HUDEP-2 (cell line): ENCODE results near the gene POU2AF1.

Source experiments
- DNase-seq, 76 experiments: peaks; one replicate each; lab custom pipeline; 2025; ENCODE audit not compliant: unreplicated experiment in 76 of 76; lab: John Stamatoyannopoulos, UW

Gene POU2AF1

DNA sequence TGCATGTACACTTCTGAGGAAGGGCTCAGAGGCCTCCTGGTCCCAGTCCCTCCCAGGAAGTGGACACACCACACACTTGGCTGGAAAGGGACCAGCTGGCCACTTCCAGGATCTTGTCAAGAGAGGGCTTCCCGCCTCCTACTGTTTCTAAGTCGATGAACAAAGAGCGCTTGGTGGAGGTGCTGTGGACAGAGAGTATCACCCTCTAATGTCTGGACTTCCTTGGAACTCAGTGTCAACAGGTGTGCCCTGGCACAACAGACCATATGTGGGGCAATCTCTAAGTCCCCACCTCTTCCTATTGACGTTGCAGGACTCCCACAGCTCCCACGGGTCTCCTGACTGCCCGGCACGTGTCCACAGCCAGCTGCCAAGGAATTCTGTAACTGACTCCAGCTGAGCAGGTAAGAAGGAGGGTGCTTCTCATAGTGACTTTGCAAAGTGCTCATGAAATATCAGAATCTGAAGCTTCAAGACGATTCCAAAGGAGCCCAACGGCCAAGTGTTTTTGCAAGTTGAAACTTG is 16.1 kb downstream of the POU2AF1 start:
- no peak for DNase-seq

DNA sequence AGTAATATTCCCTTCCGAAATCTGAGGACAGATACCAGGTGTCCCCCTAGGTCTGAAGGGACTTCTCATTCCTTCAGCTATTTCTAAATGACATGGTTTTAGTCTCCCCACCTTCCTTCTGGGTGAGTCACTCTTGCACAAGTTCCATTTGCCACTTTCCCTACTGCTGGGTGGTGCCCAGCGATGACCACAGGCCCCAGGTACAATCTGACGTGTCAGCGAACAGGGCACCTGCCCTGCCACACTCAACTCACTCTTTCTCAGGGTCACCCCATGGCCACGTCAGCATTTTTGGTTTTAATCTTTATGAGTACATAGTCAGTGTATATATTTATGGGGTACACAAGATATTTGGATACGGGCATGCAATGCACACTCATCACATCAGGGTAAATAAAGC is 17.2 kb downstream of the POU2AF1 start:
- no peak for DNase-seq

DNA sequence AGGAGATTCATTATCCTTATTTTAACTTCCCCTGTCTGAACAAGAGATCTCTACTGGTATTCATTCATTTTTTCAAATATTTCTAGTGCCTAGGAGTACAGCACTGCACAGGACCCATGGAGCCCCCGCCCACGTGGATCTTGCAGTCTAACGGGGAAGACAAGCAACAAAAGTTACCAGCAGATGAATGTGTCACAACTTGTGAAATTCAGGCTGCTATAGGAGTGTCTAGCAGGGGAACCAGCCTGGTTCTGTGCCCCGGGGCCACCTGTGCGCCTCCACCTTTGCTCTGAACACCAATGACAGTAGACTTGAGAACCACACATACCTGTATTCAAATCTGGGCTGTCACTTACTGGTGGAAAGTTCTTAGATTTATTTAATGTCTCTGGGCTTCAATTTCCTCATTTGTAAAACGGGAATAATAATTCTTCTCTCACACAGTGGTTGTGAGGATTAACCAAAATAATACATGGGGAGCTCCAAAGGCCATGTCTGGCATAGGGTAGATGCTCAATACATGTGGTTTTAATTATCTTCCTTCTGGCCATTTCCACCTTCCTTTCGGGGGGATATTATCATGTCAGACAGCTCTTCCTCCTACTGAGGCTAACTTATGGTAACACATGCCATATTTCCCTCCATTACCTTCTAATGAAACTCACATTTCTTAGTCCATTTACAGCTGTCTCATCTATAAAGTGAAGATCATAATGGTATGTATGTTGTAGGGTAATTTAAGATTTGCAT is 17.8 kb downstream of the POU2AF1 start:
- DNase-seq: no peak

DNA sequence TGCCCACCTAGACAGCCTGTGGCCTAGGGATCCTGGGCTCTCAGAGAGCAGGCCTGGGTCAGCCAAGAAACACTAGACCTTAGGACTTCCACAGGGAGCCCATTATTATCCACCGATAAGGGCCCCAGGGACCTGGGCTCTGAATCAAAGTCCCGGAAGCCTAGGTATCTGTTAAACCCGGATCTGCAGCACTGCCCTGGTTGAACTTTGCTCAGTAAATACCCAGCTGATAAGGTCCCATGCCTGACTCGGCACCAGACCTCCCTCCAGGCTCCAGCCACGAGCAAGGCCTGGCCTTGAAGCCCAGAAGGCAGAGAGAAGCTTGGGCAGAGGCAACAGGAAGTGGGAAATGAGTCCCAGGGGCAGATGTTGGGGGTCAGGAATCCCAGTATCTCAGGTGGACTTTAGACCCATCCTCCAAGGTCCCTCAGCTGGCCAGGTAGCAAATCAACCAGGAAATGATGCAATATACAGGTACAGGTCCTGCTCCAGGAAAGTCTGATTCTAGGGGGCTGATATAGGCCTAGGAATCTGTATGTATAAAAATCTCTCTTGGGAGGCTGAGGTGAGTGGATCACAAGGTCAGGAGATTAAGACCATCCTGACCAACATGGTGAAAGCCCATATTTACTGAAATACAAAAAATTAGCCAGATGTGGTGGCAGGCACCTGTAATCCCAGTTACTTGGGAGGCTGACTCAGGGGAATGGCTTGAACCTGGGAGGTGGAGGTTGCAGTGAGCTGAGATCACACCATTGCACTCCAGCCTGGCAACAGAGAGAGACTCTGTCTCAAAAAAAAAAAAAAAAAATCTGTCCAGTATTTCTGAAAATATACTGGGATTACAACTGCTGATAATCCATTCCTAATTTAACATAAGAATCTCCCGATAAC is 18.7 kb downstream of the POU2AF1 start:
- no peak for DNase-seq

DNA sequence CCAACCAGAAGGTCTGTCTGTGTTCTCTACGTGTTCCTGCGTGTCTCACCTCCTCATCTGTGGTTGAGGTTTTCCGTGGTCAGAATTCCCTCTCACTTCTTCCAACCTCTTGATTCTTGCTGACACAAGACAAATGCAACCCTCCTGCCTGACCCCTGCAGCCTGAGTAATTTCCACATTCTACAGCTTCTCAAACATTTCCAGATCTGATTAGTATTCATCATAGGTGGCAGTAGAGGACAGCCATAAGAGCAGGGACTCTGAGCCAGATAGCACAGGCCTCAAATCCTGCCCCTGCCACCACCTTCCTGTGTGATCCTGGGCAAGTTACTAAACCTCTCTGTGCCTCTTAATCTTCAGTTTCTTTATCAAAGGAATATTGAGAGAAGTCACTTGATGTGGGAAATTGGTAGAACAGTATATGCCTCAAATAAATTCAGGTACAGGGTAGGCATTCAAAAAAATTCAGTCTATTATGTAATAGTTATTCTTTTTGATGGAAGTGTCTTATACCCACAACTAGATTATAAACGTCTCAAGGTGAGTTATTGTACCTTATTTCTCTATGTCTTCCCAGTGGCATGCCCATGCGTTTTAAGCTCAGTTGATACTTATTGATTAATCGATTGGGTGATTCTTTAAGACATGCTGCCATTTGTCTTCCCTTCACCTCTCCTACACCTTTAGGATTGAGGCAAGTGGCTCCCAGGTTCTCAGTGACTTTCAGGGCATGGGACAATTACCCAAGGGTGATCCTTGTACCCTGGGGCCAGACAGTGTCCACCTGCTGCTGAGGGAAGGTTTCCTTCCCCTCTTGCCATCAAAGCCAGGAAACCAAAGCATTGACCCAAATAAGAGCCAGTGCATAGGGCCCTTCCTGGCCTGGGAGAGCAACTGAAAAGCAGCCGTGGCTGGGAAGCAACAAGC is 19.6 kb downstream of the POU2AF1 start:
- DNase-seq: no peak

DNA sequence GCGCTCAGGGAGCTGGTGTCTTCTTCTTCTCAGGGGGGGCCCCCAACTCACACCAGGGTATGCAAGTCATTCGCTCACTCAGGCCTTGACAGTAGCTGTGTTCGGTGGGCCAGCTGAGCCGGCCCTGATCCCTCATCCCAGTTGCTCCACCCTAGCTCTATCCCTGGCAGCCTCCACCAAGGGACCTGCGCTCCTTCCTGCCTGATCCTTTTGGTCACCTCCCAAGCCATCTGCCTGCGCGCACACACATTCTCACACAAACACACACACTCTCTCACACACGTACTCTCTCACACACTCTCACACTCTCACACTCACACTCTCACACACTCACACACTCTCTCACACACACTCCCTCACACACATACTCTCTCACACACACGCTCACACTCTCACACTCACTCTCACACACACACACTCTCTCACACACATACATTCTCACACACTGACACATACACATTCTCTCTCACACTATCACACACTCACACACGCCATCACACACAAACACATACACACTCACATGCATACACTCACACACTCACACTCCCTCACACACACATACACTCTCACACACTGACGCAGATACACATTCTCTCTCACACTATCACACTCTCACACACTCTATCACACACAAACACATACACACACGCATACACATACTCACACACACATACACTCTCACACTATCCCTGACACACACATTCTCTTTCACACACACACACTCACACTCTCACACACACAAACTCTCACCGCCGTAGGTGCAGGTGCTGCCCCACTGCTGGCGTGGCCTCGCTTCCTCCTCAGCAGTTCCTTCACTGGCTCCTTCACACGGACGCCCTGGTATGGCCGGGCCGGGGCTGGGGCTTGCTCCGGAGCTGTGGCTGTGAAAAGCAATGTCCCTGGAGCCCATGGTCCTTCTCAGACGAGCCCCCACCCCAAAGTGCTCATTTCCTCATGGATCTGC is 20.8 kb downstream of the POU2AF1 start:
- no peak for DNase-seq

DNA sequence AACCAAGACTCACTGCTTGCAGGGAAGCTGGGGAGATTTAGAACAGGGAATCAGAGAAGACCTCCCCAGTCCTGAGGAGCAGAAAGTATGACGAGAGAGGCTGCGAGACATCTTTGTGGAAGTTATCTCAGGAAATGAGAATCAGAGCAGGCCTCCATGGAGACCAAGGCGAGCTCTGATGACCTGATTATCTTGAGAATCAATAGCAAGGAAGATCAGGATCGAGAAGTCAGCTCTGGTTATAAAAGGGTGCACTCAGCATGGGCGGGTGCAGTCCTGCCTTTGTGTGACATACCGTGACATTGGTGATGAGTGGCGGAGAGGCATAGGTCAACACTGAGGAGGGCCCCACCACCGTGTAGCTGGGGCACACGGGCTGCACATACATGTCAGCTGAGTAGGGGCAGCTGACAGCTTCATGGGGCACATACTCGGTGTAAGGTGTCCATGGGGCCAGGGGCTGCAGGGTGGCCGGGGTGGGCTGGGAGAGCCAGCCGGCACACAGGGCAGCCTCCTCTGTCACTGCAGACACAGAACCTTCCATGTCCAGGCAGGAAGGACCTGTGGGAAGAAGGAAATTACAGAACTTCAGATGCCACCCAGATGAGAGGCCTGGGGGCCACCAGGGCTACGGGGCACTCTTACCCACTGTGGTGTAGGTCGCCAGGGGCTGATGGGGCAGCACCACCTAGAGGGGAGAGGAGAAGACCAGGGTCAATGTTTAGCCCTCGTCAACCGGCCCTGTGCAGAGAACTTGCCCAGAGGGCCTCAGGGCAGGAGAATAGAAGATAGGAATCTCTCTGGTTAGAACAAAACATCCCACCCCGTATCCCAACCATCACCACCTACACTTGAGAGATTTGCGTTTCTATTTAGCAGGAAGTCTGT is 21.7 kb downstream of the POU2AF1 start:
- DNase-seq: no peak

DNA sequence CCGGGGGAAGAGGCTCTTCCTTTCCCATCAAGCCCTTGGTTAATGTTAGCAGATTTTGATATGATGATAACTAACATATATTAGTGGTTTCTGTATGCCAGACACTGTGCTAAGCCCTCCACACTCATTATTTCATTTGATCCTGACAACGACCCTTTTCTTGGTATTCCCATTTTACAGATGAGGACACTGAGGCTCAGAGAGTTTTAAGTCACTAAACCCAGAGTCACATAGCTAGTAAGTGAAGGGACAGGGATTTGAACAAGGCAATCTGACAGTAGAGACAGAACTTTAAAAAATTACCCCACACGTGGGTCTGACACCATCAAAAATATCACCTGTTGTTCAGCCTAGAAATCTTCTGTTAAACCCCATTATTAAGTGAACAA is 22.4 kb downstream of the POU2AF1 start:
- no peak for DNase-seq

DNA sequence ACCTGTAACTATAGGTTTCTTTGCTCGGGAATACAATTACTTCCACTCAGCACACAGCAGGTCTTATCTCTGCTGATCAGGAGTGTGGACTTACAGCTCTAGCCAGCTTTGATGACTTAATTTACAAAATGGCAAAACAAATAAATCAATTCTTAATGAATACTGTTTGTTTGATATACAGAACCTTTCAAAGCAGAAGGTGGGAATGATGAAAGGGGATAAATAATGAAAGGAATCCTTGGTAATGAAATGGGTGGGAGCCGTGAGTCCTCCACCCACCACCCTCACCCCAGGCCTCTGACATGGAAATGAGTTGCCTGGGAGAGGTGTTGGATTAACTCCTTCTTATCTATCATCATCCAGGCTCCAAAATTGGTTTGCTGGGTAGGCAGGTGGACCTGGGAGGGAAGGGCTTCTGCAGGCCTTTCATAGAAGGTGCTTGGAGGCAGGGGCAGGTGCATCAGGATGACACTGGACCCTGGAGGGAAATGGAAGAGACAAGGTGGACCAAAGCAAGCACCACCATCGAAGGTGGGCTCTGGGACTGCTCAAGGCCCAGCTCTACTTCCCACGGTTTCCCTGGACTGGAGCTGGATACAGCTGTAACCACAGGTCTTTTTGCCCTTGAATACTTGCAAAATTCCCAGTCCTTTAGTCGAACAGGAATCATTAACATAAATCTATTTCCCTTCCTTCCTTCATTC is 23.0 kb downstream of the POU2AF1 start:
- DNase-seq: no peak

DNA sequence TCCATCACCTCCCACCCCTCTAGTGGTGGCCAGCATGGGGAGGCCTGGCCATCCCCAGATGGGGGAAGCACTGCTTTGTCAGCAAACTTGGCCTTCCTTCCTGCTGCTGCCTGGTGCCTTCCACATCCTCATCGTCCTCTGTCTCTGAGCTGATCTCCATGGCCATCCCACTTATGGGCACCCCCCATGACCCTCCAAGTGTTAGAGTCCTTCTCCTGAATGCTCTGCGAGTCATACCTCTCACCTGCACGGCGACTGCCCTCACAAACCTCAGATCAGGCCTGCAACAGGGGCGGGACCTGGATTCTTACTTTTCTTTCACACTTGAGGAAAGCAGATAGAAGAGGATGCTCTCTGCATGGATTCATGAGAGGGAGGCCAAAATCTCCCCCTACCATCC is 24.0 kb downstream of the POU2AF1 start:
- DNase-seq: no peak

DNA sequence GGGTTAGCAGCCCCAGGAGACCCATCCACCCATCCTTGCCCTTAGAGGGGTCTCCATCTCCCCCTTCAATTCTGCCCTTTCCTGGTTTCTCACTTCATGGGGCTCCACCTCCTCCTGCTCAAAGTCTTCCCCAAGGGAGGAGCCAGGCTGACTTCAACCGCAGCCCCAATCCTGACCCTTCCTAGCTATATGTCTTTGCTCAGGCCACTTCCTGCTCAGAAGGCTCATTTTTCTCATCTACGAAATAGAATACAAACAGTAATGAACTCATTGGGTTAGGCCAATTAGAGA is 24.5 kb downstream of the POU2AF1 start:
- DNase-seq: no peak

DNA sequence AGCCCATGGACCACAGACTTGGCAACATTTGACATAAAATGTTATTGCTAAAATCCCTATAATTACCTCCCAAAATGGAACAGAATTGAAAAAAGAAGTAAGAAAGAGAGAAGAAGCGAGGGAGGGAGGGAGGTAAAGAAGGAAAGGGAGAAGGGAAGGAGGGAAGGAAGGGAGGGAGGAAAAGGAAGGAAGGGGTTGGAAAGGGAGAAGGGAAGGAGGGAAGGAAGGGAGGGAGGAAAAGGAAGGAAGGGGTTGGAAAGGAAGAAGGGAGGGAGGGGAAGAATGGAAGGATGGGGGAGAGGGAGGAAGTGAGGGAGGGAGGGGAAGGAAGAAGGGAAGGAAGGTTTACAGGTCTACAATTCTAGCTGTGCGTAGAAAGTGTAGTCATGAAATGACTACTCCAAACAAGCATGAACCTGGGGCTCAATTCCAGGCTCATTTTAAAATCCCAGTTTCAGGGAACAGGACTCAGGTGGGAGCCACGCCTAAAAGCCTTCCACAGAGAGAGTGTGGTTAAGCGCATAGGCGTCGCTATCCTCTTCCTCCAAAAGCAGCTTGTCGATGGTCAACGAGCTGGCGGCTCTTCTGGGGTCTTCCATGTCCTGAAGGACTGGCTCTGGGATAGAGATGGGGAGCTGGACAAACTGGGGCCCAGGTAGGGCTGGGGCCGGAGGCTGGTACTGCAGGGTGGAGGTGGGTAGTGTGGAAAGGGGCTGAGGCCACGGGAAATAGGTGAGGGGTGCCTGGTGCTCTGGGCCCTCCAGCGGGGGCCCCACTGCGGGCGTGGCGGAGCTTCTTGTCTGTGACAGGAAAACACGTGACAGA is 25.1 kb downstream of the POU2AF1 start:
- DNase-seq: no peak

DNA sequence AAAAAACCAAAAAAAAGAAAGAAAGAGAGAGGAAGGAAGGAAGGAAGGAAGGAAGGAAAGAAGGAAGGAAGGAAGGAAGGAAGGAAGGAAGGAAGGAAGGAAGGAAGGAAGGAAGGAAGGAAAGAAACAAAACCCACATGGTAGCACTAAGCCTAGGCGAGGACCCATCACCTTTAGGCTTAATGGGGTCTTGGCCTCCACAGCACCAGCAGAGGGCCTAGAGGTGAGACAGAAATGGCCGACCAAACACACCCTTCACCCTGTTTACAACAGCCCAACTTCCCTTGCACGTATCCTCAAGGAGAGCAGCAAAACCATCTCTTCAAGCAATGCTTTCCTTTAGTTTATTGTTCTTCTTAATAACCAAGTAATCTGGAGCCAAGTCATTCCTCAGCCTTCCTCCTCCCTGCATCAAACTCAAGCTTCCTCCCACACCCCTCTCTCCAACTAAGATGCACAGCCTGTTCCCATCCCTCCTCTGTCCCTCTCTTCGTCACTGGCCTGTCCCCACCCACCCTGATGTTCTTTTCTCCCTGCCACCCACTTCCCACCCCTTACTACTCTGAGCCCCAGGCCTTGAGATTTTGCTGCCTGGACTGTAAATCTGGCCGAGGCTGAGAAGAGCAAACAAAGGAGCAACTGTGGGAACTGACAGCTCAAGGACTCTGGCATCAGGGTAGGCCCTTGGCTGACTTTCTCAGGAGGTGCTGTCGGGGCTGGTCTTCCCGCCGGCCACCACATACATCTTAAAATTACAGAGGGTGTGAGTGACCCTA is 26.0 kb downstream of the POU2AF1 start:
- DNase-seq: no peak

DNA sequence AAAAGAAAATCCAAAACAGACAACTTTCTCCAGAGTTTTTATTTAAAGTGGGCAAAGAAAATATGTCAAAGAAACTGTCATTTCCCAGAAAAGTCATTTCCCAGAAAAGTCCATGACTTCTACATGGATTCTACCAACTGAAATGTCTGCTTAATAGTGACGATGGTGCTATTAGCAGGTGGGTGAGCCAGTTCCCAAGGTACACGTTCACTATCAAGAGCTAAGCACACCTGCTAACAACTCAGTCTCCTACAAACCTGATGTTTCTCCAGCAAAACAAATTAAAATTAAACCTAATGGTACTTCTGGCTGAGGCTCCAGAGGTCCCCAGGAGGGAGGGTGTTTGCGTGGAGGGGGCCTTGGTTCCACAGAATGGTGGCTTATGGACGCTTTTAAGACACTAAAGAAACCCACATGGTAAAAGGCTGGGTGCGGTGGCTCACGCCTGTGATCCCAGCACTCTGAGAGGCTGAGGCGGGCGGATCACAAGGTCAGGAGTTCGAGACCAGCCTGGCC is 26.8 kb downstream of the POU2AF1 start:
- DNase-seq: no peak

DNA sequence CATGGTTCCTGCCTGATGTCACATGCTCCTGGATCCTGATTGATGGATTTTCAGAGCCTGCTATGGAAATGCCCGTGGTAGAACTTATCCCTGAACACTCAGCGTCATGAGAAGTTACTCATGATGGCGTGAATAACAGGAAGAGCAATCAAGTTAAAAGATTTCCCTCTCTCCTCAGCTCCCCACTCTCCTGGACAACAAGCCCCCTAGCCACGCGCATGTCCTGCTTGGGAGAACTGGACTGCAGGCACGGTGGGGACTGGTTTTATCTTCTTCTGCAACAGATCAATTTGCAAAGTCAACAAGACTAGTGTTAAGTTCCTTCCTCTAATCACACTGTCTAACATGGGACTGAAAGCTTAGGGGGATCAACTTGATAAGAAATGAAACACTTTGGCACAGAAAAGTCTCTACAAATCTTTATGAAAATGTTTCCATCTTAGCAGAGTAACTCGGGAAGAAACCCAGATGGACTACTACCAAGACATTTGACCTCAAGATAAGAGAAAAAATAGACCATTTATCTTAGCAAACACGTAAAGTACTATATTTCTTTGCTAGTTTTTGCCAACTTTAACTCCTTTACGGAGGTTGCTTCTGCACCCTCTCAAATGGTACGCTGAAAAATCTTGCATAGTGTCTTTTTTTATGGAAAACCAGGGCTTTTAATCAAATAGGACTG is 27.6 kb downstream of the POU2AF1 start:
- no peak for DNase-seq

DNA sequence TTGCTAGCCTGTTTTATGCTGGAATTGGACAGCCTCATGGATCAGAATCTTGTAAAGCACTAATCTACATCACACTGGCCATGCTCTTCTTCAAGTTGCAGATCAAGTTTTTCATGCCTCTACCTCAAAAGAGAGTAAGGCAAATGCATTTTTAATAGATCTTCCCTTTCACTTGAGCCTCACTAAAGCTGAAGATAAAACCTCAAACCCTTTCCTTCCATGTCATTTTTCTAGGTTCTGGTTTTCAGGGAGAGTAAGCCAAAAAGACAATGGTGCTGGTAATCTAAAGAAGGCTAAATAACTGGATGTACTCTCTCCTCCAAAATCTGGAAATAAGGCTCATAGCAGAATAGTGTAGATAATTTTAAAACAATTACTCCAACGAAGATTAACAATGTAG is 28.3 kb downstream of the POU2AF1 start:
- no peak for DNase-seq
